ENCODE measurements around the gene PAQR6.

DNA sequence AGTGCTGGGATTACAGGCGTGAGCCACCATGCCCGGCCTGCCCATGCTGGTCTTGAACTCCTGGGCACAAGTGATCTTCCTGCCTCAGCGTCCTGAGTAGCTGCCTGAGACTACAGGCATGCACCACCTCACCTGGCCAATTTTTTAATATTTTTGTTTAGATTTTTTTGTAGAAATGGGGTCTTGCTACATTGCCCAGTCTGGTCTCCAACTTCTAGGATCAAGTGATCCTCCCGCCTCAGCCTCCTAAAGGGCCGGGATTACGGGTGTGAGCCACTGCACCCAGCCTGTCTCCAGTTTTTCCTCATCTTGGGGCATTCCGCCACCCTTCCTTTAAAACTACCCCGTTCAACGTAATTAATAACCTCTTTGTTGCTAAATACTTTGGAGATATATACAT is 27.6 kb downstream of the PAQR6 start:
- TF ChIP-seq, protein P1, sequence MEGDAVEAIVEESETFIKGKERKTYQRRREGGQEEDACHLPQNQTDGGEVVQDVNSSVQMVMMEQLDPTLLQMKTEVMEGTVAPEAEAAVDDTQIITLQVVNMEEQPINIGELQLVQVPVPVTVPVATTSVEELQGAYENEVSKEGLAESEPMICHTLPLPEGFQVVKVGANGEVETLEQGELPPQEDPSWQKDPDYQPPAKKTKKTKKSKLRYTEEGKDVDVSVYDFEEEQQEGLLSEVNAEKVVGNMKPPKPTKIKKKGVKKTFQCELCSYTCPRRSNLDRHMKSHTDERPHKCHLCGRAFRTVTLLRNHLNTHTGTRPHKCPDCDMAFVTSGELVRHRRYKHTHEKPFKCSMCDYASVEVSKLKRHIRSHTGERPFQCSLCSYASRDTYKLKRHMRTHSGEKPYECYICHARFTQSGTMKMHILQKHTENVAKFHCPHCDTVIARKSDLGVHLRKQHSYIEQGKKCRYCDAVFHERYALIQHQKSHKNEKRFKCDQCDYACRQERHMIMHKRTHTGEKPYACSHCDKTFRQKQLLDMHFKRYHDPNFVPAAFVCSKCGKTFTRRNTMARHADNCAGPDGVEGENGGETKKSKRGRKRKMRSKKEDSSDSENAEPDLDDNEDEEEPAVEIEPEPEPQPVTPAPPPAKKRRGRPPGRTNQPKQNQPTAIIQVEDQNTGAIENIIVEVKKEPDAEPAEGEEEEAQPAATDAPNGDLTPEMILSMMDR (IDR thresholded peaks at IDR 0.05; ENCODE audit: poor library complexity): no peak
- no peak for TF ChIP-seq EZH2 (IDR thresholded peaks at IDR 0.05; ENCODE audit: borderline replicate concordance)
